NCI-H748 (cell line): ENCODE results near the gene RASGRP4.
"Not testable (repeated sequence)": the region's sequence is repeated elsewhere in the genome, so short reads cannot be mapped to it uniquely, and the experiment has no call there.

Experiments
- DNase-seq: peaks from one replicate; lab custom pipeline; 2025; ENCODE audit not compliant: unreplicated experiment; lab: John Stamatoyannopoulos, UW

The RASGRP4 gene

DNA sequence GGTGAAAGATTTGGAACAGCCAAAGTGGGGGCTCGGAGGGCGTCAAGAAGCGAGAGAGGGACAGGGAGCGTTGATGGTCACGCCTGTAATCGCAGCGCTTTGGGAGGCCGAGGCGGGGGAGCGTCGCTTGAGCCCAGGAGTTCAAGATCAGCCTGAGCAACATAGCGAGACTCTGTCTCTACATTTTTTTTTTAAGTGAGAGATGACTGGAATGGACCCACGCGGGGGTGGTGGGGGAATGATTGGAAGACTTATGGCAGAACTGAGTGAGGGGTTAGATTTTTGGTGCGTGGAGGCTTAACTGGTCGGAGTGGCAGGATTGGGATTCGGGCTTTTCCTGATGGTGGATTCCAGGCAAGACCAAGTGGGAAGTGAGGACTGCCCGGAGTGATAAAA is 50.9 kb downstream of the RASGRP4 start:
- DNase-seq, result no peak

DNA sequence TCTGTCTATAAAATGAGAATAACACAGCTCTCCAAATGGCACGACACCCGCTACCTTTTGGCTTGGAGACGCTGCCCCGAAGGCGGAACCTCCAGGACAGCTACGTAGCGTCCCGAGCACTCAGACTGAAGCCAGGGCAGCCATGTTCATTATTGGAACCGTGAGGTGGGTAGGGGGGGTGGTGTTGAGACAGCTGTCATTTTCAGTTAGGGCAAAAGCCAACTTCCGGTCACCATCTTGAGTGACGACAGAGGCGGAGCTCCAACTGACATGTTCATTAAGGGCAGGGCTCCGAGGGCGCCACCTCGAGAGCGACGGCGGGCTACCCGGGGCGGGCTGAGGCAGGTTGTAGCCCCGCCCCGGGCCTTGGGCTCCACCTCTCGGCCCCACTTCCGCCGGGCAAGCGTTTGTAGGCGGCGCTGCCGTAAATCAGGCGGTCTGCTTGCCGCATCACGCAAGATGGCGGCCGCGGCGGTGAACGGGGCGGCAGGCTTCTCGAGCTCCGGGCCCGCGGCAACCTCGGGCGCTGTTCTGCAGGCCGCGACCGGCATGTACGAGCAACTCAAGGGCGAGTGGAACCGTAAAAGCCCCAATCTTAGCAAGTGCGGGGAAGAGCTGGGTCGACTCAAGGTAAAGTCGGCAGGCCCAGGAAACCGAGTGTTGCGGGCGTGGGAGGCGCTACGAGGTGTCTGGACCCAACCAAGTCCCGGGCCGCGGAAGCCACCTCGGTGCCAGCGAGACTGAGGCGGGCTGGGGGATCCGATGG is 51.5 kb downstream of the RASGRP4 start, which contains the start of gene PSMD8:
Gene PSMD8, plus strand, starts transcription at position 240 of the 766 bp plus-strand sequence. Its CDS starts 31 bp downstream, at position 271.
- DNase-seq, result peak; percentile 100

DNA sequence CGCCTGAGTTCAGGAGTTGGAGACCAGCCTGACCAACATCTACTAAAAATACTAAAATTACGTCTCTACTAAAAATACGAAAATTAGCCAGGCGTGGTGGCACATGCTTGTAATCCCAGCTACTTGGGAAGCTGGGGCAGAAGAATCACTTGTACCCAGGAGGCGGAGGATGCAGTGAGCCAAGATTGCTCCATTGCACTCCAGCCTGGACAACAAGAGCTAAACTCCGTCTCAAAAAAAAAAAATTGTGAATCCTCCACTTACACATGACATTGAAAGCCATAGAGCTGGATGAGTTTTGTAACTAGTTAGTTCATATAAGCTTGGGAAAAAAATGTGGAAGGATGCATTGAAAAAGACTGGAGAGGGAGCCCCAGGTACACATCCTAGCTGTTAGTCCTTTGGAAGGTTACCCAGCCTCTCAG is 52.1 kb downstream of the RASGRP4 start:
- DNase-seq, result no peak

DNA sequence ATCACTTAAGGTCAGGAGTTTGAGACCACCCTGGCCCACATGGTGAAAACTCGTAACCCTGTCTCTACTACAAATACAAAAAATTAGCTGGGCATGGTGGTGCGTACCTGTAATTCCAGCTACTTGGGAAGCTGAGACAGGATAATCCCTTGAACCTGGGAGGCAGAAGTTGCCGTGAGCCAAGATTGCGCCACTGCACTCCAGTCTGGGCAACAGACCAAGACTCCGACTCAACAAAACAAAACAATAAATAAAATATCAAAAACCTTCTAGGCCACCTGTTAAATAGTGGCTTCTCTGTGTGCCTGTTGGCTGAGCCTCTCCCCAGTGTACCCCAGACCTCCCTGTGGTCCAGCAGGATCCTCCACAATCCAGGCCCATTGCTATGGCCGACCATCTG is 54.9 kb downstream of the RASGRP4 start:
- no peak for DNase-seq

DNA sequence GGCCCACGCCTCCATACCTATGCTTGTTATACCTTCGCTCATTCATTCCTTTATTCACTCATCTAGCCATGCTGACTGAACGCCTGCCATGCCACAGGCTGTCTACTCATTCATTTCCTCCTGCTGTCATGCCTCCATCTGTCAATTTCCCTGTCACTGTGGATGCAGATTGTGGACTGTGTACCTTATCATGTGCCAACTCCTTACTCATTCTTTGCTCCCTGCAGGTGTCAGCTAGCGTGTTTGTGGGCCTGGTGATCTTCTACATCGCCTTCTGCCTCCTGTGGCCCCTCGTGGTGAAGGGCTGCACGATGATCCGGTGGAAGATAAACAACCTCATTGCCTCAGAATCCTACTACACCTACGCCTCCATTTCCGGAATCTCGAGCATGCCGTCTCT is 55.7 kb downstream of the RASGRP4 start:
- DNase-seq, result no peak

DNA sequence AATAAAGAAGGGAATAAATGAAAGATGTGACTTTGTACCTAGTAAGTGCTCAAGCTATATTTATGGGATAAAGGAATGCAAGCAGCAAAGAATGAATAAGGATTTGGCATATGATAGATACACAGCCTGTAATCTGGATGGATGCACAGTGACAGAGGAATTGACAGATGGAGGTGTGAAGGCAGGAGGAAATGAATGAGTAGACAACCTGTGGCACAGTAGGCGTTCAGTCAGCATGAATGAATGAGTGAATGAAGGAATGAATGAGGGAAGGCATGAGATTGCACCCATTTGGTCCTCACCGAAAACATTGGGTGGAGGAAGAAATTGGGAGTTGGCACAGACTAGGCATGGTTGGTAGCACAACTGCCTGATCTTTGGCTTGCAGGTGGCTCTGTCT is 56.4 kb downstream of the RASGRP4 start:
- no peak for DNase-seq

DNA sequence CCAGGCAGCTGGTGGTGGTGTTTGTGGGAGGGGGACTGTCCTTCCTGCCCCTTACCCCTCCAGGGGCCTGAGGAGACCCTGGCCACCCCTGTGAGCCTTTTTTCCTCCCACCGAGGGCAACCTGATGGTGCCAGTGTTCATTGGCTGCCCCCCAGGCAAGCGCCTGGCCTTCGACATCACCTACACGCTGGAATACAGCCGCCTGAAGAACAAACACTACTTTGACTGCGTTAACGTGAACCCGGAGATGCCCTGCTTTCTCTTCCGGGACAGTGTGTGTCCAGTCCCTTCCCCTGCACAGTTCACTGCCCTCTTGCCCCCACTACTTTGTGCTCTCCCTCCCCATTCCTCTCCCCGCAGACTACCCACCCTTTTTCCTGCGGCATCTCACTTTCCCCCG is 59.0 kb downstream of the RASGRP4 start:
- no peak for DNase-seq

DNA sequence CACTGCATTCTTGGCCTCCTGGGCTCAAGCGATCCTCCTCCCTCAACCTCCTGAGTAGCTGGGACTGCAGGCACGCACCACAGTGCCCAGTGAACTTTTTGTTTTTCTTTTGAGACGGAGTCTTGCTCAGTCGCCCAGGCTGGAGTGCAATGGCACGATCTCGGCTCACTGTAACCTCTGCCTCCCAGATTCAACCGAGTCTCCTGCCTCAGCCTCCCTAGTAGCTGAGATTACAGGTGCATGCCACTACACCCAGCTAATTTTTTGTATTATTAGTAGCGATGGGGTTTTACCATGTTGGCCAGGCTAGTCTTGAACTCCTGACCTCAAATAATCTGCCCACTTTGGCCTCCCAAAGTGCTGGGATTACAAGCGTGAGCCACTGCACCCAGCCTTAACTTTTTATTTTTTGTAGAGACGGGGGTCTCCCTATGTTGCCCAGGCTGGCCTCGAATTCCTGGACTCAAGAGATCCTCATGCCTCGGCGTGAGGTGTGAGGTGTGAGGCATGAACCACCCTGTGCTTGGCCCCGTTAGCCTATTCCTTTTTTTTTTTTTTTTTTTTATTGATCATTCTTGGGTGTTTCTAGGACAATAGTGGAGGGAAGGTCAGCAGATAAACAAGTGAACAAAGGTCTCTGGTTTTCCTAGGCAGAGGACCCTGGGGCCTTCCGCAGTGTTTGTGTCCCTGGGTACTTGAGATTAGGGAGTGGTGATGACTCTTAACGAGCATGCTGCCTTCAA is 62.9 kb downstream of the RASGRP4 start:
- DNase-seq, result not testable (repeated sequence)

DNA sequence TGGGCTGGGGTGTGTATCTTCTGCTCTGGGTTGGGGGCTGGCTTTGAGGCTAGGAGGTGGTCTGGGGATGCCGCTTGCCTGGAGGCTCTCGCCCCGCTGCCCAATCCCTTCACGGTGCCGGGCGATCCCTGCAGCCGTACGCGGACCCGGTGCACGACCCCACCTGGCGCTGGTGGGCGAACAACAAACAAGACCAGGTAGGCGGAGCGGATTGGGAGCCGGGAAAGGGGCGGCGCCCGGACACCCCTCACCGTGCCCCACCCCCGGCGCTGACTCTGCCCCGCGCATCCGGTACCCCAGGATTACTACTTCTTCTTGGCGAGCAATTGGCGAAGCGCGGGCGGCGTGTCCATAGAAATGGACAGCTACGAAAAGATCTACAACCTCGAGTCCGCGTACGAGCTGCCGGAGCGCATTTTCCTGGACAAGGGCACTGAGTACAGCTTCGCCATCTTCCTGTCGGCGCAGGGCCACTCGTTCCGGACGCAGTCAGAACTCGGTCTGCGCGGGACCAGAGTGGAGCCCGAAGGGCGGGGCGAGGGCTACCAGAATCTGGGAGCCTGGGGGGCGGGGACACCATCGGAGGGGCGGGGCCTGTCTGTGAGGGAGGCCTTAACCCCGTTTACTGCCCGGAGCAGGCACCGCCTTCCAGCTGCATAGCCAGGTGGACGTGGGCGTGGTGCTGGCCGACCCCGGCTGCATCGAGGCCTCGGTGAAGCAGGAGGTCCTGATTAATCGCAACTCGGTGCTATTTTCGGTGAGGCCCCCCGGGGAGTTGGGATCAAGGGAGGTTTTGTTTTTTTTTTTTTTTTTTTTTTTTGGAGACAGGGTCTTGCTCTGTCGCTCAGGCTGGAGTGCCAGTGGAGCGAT is 63.7 kb downstream of the RASGRP4 start:
- peak; percentile 95 for DNase-seq

DNA sequence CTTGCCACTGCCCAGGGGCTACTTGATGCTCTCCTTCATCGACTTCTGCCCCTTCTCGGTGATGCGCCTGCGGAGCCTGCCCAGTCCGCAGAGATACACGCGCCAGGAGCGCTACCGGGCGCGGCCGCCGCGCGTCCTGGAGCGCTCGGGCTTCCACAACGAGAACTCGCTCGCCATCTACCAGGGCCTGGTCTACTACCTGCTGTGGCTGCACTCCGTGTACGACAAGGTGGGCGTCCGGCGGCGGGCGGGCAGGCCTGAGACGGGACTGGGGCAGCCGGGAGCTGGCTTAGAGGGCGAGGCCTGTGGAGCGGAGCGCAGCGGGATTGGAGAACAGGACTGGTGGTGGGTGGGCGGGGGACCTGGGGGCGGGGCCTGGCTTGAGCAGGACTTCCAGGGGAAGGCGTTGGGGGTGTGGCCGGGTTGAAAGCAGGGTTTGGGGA is 64.4 kb downstream of the RASGRP4 start:
- DNase-seq, result peak; percentile 96

DNA sequence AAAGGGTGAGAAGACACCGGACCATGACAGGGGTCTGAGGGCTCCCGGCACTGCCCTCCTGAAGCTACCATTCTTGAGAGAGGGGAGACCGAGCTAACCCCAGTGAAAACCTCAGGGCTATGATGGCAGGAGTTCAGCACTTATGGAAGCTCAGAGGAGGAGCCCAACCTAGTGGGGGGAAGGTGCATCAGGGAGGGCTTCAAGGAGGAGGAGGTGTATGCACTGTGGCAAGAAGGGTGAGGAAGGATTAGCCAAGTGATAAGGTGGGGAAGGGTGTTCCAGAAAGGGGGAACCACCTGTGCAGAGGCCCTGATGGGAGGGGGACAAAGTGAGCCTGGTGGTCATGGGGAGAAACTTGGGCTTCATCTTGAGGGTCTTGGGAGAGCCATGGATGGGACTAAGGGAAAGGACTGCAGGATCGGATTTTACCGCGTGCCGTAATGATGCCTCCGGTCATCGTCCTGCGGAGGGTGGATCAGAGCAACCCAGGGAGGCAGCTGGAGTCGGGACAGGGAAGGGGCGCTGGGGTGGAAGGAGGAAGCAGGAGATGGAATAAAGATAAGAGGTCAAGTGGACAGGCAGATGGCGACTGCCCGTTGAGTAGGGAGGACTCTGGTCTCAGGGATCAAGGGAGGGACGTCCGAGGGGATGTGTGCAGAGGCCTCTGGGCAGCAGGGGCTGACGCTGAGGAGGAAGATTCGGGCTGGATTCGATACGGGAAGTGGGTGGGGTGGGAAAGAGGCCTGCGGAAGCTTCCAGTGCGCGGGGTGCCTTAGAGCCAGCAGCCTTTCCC is 65.0 kb downstream of the RASGRP4 start:
- DNase-seq, result no peak

DNA sequence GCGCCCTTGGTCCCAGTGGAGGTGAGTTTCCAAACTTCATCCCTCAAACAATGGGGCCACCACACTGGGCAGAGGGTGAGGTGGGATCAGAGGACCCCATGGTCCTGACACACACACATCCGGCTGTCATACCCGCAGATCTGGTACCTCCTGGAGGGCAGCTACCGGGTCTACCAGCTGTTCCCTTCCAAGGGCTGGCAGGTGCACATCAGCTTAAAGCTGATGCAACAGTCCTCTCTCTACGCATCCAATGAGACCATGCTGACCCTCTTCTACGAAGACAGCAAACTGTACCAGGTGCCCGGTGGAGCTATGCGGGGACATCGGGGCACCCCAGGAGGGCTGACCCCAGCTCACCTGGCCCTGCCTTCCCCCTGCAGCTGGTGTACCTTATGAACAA is 65.7 kb downstream of the RASGRP4 start:
- DNase-seq, result peak; percentile 40

DNA sequence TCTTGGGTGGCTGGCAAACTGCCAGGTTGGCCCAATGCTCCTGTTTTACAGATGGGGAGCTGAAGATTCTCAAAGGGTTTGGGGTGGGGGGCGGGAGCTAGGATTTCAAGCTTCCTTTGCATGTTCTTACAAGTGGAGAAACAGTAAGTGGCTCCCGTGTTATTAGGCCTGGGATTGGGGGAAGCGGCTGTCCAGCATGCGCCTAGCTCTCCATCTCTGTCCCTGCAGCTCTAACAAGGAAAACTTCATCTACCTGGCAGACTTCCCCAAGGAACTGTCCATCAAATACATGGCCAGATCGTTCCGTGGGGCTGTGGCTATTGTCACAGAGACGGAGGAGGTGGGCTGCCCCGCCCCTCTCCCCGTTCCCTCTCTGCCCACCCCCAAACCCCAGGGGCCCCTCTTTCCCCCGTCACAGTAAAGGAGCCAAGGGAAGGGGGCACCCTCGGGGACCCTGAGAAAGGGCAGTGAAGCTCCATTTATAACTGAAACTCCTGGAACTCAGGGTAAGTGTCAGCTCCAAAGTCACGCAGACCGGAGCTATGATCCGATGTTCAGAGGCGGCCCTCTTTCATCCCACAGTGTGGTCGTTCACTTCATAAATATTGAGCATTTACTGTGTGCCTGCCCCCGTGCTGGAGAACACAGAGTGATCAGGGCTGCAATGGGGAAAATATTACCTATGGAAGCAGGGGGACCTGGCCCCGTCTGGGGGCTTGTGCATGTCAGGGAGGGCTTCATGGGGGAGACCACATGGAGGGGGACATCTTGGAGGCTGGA is 66.6 kb downstream of the RASGRP4 start:
- DNase-seq, result no peak
